Tibial nerve (tissue), 4 donors: Measurements from ENCODE around the gene ACVR1.

Experiments used
- CTCF ChIP-seq, 5 experiments: fragments of 200-600 bp in 3 of 5; fragments of 450-650 bp in 2 of 5; sonication (generic) in 3 of 5; IDR thresholded peaks; one replicate each; pipeline ENCODE4 v1.5.1; 2016 to 2019; ENCODE audit warnings: antibody characterized with exemption in 5 of 5, mild to moderate bottlenecking in 3 of 5, moderate library complexity in 2 of 5
- EP300 ChIP-seq, 2 donors: sonication (generic); formaldehyde crosslinking; IDR thresholded peaks; one replicate each; pipeline ENCODE4 v1.6.1; 2017; ENCODE audit warnings: antibody characterized with exemption in 2 of 2, mild to moderate bottlenecking in 1 of 2
- POLR2A ChIP-seq, 2 donors: fragments of 450-650 bp; IDR thresholded peaks; one replicate each; pipeline ENCODE4 v1.6.1; 2017; ENCODE audit warnings: antibody characterized with exemption in 2 of 2, mild to moderate bottlenecking in 2 of 2, moderate library complexity in 2 of 2

- TF ChIP-seq CTCF (IDR thresholded peaks at IDR 0.05) (no peak), POLR2A (IDR thresholded peaks at IDR 0.05) (no peak), EP300 (IDR thresholded peaks at IDR 0.05) (no peak)
These were observed 111.7 kb downstream of the ACVR1 start for GRCh38 chr2:157764386-157764785.
